Body of pancreas (tissue), 4 donors: ENCODE data around the gene HSPA5.

Experiments
- POLR2A ChIP-seq, 3 donors: fragments of 450-650 bp; IDR thresholded peaks; one replicate each; pipeline ENCODE4 v1.6.1; 2016; ENCODE audit warnings: antibody characterized with exemption in 3 of 3, mild to moderate bottlenecking in 2 of 3
- TF ChIP-seq, protein P1 (sequence below), 7 experiments: fragments of 450-650 bp in 4 of 7; fragments of 200-600 bp in 3 of 7; sonication (generic) in 3 of 7; IDR thresholded peaks; one replicate each; pipeline ENCODE4 v1.5.1; 2016 to 2019; ENCODE audit warnings: antibody characterized with exemption in 7 of 7

DNA sequence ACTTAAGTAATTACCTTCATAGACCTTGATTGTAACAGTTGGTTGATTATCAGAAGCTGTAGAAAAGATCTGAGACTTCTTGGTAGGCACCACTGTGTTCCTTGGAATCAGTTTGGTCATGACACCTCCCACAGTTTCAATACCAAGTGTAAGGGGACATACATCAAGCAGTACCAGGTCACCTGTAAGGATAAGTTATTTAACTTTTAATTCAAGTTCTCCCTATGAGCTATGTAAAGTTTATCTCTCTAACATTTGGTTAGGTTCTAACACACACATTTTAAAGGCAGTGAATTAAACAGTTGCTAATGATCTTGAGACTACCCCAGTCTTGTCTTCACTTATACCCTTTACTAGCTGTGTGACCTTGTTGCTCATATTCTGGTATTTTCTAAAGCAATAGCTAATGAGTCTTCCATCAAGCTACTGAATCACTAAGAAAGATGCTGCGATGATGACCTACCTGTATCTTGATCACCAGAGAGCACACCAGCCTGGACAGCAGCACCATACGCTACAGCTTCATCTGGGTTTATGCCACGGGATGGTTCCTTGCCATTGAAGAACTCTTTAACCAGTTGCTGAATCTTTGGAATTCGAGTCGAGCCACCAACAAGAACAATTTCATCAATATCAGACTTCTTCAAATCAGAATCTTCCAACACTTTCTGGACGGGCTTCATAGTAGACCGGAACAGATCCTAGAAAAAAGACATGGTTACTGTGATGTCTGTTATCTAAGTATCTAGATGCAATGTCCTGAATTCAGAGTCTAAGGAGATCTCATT lies 2.8 kb downstream of the HSPA5 start:
- TF ChIP-seq, protein P1, sequence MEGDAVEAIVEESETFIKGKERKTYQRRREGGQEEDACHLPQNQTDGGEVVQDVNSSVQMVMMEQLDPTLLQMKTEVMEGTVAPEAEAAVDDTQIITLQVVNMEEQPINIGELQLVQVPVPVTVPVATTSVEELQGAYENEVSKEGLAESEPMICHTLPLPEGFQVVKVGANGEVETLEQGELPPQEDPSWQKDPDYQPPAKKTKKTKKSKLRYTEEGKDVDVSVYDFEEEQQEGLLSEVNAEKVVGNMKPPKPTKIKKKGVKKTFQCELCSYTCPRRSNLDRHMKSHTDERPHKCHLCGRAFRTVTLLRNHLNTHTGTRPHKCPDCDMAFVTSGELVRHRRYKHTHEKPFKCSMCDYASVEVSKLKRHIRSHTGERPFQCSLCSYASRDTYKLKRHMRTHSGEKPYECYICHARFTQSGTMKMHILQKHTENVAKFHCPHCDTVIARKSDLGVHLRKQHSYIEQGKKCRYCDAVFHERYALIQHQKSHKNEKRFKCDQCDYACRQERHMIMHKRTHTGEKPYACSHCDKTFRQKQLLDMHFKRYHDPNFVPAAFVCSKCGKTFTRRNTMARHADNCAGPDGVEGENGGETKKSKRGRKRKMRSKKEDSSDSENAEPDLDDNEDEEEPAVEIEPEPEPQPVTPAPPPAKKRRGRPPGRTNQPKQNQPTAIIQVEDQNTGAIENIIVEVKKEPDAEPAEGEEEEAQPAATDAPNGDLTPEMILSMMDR (IDR thresholded peaks at IDR 0.05) = no peak
- no peak for TF ChIP-seq POLR2A (IDR thresholded peaks at IDR 0.05)
